HEK293T (cell line): ENCODE results near the gene MT1HL1.
"Not testable (repeated sequence)": the region's sequence is repeated elsewhere in the genome, so short reads cannot be mapped to it uniquely, and the experiment has no call there.

Experiments used
- CTCF ChIA-PET: fragments of 350-600 bp; formaldehyde crosslinking; extraction: SDS; loops from one replicate; lab custom pipeline; 2021; ENCODE audit warnings: antibody characterized with exemption, inconsistent platforms; lab: Yijun Ruan, JAX
- POLR2A ChIA-PET: fragments of 350-600 bp; formaldehyde crosslinking; extraction: SDS; loops from one replicate; lab custom pipeline; 2020; ENCODE audit warnings: antibody characterized with exemption, inconsistent platforms; lab: Yijun Ruan, JAX
- DNase-seq: peaks from one replicate; pipeline ENCODE4 v3.0.0; 2012; ENCODE audit warnings: mixed read lengths; ENCODE audit errors: extremely low spot score
- ARNT ChIP-seq: fragments of 450-650 bp; IDR thresholded peaks from 2 replicates; pipeline ENCODE4 v1.6.1; 2017; ENCODE audit warnings: mild to moderate bottlenecking
- BHLHE40 ChIP-seq: fragments of 450-650 bp; IDR thresholded peaks from 2 replicates; pipeline ENCODE4 v1.6.1; 2016; ENCODE audit warnings: mild to moderate bottlenecking, moderate library complexity, borderline replicate concordance
- CTBP1 ChIP-seq: fragments of 450-650 bp; IDR thresholded peaks from 2 replicates; pipeline ENCODE4 v1.6.1; 2016; ENCODE audit warnings: borderline replicate concordance
- ELF4 ChIP-seq: fragments of 450-650 bp; IDR thresholded peaks from 2 replicates; pipeline ENCODE4 v1.6.1; 2017; ENCODE audit warnings: antibody characterized with exemption
- FOXA1 ChIP-seq: fragments of 450-650 bp; IDR thresholded peaks from 2 replicates; pipeline ENCODE4 v1.6.1; 2016; ENCODE audit warnings: mild to moderate bottlenecking
- FOXK2 ChIP-seq: fragments of 450-650 bp; IDR thresholded peaks from 2 replicates; pipeline ENCODE4 v1.6.1; 2016; ENCODE audit warnings: mild to moderate bottlenecking
- FOXM1 ChIP-seq: fragments of 450-650 bp; IDR thresholded peaks from 2 replicates; pipeline ENCODE4 v1.6.1; 2017; ENCODE audit warnings: mild to moderate bottlenecking, borderline replicate concordance
- HDGF ChIP-seq: fragments of 450-650 bp; IDR thresholded peaks from 2 replicates; pipeline ENCODE4 v1.6.1; 2017; ENCODE audit warnings: antibody characterized with exemption, borderline replicate concordance
- L3MBTL2 ChIP-seq: fragments of 450-650 bp; conservative IDR thresholded peaks from 2 replicates; pipeline ENCODE4 v1.6.1; 2016; ENCODE audit warnings: mild to moderate bottlenecking
- LEF1 ChIP-seq: fragments of 450-650 bp; IDR thresholded peaks from 2 replicates; pipeline ENCODE4 v1.6.1; 2017; ENCODE audit warnings: mild to moderate bottlenecking, borderline replicate concordance
- NFRKB ChIP-seq: fragments of 450-650 bp; IDR thresholded peaks from 2 replicates; pipeline ENCODE4 v1.6.1; 2016; ENCODE audit warnings: mild to moderate bottlenecking, moderate library complexity
- PKNOX1 ChIP-seq: fragments of 450-650 bp; IDR thresholded peaks from 2 replicates; pipeline ENCODE4 v1.6.1; 2016
- SP1 ChIP-seq: fragments of 450-650 bp; IDR thresholded peaks from 2 replicates; pipeline ENCODE4 v1.6.1; 2017
- SUZ12 ChIP-seq: fragments of 450-650 bp; IDR thresholded peaks from 2 replicates; pipeline ENCODE4 v1.6.1; 2016; ENCODE audit warnings: mild to moderate bottlenecking
- TARDBP ChIP-seq: fragments of 450-650 bp; IDR thresholded peaks from 2 replicates; pipeline ENCODE4 v1.6.1; 2016
- ZNF384 ChIP-seq: fragments of 450-650 bp; IDR thresholded peaks from 2 replicates; pipeline ENCODE4 v1.6.1; 2016

Gene MT1HL1

GRCh38 chr1:236992449-236992848, 11.8 kb downstream of the MT1HL1 start:
- ChIA-PET CTCF (no interaction called here), POLR2A (no interaction called here)
- DNase-seq, result no peak
- no peak for TF ChIP-seq LEF1
- TF ChIP-seq ARNT, result no peak
- TF ChIP-seq PKNOX1, result no peak
- TF ChIP-seq ELF4, result no peak
- TF ChIP-seq NFRKB, result no peak
- TF ChIP-seq SP1, result no peak
- TF ChIP-seq L3MBTL2, result no peak
- no peak for TF ChIP-seq SUZ12
- TF ChIP-seq ZNF384, result no peak
- TF ChIP-seq FOXA1, result no peak
- no peak for TF ChIP-seq FOXM1
- TF ChIP-seq FOXK2, result no peak
- no peak for TF ChIP-seq TARDBP
- no peak for TF ChIP-seq HDGF
- TF ChIP-seq CTBP1, result no peak
- TF ChIP-seq BHLHE40, result no peak

DNA sequence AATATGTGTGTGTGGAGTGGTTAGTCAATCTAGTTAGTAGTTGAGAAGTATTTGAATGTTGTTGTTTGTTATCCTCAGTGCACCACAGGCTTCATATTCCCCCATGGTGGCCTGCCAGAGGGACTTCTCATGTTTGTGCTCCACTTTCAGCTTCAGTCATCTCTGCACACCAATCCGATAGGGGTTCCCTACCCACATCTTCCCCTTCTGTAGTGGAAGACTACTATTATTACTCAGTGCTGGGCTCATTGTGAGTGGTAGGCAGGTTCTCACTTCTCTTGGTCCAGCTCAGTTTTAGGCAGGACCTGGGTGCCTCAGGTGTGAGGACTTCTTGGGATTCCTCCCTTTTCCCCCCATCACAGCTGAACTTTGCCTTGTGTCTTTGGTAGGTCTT, 14.2 kb downstream of the MT1HL1 start:
- ChIA-PET CTCF (no interaction called here), POLR2A (no interaction called here)
- TF ChIP-seq FOXM1, result no peak
- DNase-seq, result no peak

DNA sequence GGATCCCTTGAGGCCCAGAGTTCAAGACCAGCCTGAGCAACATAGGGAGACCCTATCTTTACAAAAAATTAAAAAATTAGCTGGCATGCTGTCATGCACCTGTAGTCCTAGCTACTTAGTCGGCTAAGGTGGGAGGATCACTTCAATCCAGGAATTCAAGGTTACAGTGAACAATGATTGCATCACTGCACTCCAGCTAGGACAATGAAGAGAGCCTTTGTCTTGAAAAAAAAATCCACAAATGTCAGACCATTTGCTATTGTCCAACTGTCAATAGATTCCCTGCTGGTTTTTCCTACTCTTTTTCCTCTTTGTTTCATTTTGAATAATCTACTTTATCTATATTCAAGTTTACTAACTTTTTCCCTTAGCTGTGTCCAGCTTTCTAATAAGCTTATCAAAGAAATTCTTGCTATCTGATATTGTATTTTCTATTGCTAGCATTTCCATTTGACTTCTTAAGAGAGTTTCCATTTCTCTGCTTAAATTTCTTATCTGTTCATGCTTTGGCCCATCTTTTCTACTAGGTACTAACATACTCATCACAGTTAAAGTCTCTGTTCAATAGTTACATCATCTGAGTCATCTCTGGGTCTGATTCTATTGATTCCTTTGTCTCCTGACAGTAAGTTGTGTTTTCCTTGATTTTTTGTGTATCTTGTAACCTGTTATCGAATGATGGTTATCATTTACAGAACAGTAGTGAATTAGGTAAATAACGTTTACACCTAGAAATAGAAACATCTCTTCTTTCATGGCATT, 14.8 kb downstream of the MT1HL1 start:
- DNase-seq, result no peak
- no peak for TF ChIP-seq NFRKB
- no peak for TF ChIP-seq FOXA1
- no peak for TF ChIP-seq FOXK2
- TF ChIP-seq ZNF384, result no peak
- no peak for TF ChIP-seq BHLHE40
- TF ChIP-seq ARNT, result no peak
- POLR2A ChIA-PET, result no interaction called here
- CTCF ChIA-PET, result no interaction called here

GRCh38 chr1:236983818-236984217, 20.4 kb downstream of the MT1HL1 start:
- DNase-seq, result no peak
- no peak for TF ChIP-seq ZNF384
- no peak for TF ChIP-seq FOXK2
- no peak for TF ChIP-seq ELF4
- TF ChIP-seq SP1, result no peak
- no peak for TF ChIP-seq PKNOX1
- TF ChIP-seq HDGF, result no peak
- TF ChIP-seq L3MBTL2, result no peak
- TF ChIP-seq FOXM1, result no peak
- no peak for TF ChIP-seq SUZ12
- TF ChIP-seq FOXA1, result no peak
- TF ChIP-seq NFRKB, result no peak
- no peak for TF ChIP-seq TARDBP
- no peak for TF ChIP-seq ARNT
- no peak for TF ChIP-seq BHLHE40
- TF ChIP-seq LEF1, result no peak
- ChIA-PET CTCF (interaction anchor here (0.7 to 1.6 kb wide), 2 partner anchors 13 to 831 kb away, joined by 3 read pairs; no protein-coding TSS in a partner anchor), POLR2A (no interaction called here)

GRCh38 chr1:236982380-236982779, 21.9 kb downstream of the MT1HL1 start:
- CTCF ChIA-PET, result interaction anchor here (0.9 to 1.1 kb wide), 2 partner anchors 15 to 16 kb away, joined by 3 to 4 read pairs; no protein-coding TSS in a partner anchor
- TF ChIP-seq PKNOX1 (no peak), FOXM1 (no peak), NFRKB (no peak), ARNT (no peak), CTBP1 (no peak), SP1 (no peak), FOXK2 (no peak), HDGF (no peak), TARDBP (no peak), SUZ12 (no peak), ZNF384 (no peak), BHLHE40 (no peak), LEF1 (no peak), ELF4 (no peak), FOXA1 (no peak), L3MBTL2 (no peak)
- POLR2A ChIA-PET, result no interaction called here
- DNase-seq, result no peak

- CTCF ChIA-PET, result interaction anchor here (1.1 kb wide), 1 partner anchor 15 kb away, joined by 3 read pairs; no protein-coding TSS in a partner anchor
- peak; percentile 29; the same call in 1 of the 2 replicates for TF ChIP-seq ZNF384
- POLR2A ChIA-PET, DNase-seq: not testable (repeated sequence)
These were observed 22.8 kb downstream of the MT1HL1 start for GRCh38 chr1:236981431-236981830.

- POLR2A ChIA-PET, result no interaction called here
- no peak for DNase-seq
- TF ChIP-seq HDGF, result no peak
- no peak for TF ChIP-seq TARDBP
- TF ChIP-seq BHLHE40, result no peak
- TF ChIP-seq FOXA1, result no peak
- no peak for TF ChIP-seq ARNT
- TF ChIP-seq FOXM1, result no peak
- no peak for TF ChIP-seq CTBP1
- no peak for TF ChIP-seq ZNF384
- no peak for TF ChIP-seq LEF1
- CTCF ChIA-PET, result no interaction called here
These were observed 23.6 kb downstream of the MT1HL1 start for GRCh38 chr1:236980673-236981072.
